Cardiac fibroblast (primary cell): Measurements from ENCODE around the gene TBL1X.

Experiments used
- DNase-seq, 2 donors: peaks; one replicate each; pipeline versions ENCODE4 v3.0.0 to v3.0.0-alpha.2; 2010; ENCODE audit warnings: low read depth in 2 of 2
- H3K4me3 ChIP-seq, 2 donors: replicated peaks in 1 of 2; 1 replicate in 1 of 2; 2 replicates in 1 of 2; pipeline ENCODE4 v1.5.1; 2011; ENCODE audit warnings: low read depth in 2 of 2, low read length in 2 of 2, mild to moderate bottlenecking in 2 of 2, moderate library complexity in 1 of 2
- TF ChIP-seq, protein P1 (sequence below): IDR thresholded peaks from one replicate; pipeline ENCODE4 v1.5.1; 2011; ENCODE audit warnings: low read depth, mild to moderate bottlenecking, low read length, inconsistent platforms

Gene TBL1X

DNA sequence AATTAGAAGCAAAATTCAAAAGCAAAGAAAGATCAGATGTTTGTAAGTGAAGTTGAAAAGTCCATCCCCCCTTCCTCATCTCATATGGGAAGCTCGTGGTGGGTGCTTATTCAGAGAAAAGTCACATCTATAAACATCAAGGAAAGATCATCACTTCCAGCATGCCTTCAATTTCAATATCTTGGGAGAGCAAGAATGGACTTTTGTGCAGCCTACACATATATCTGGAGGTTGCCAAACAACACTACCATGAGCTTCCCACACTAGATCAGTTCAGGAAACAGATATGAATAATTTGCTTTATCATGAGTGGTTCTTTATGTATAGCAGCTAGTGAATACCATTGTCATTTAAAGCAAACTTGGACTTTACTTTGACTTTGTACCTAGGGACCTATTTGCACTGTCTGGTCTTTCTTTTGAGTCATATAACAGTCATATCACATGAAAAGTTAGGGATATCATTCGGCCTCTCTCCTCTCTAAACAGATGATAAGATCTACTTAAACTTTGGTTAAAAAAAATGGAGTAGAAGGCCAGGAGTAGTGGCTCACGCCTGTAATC is 5.6 kb upstream of the TBL1X start:
- TF ChIP-seq, protein P1, sequence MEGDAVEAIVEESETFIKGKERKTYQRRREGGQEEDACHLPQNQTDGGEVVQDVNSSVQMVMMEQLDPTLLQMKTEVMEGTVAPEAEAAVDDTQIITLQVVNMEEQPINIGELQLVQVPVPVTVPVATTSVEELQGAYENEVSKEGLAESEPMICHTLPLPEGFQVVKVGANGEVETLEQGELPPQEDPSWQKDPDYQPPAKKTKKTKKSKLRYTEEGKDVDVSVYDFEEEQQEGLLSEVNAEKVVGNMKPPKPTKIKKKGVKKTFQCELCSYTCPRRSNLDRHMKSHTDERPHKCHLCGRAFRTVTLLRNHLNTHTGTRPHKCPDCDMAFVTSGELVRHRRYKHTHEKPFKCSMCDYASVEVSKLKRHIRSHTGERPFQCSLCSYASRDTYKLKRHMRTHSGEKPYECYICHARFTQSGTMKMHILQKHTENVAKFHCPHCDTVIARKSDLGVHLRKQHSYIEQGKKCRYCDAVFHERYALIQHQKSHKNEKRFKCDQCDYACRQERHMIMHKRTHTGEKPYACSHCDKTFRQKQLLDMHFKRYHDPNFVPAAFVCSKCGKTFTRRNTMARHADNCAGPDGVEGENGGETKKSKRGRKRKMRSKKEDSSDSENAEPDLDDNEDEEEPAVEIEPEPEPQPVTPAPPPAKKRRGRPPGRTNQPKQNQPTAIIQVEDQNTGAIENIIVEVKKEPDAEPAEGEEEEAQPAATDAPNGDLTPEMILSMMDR = no peak

DNA sequence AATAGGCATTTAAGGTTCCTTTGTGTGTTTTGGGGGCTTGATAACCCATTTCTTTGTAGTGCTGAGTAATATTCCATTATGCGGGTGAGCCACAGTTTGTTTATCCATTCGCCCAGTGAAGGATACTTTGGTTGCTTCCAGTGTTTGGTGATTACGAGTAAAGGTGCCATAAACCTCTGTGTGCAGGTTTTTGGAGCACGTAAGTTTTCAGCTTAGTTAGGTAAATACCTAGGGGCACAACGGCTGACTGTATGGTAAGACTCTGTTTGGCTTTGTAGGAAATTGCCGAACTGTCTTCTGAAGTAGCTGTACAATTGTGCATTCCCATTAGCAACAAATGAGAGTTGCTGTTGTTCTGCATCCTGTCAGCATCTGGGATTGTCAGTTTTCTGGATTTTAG is 3.8 kb upstream of the TBL1X start:
- DNase-seq = no peak
- TF ChIP-seq, protein P1 = no peak
- no peak overlapping the region for H3K4me3 ChIP-seq

More for the DNA sequence above, 5.6 kb upstream of the TBL1X start:
- no peak for DNase-seq
- no peak overlapping the region for H3K4me3 ChIP-seq

DNA sequence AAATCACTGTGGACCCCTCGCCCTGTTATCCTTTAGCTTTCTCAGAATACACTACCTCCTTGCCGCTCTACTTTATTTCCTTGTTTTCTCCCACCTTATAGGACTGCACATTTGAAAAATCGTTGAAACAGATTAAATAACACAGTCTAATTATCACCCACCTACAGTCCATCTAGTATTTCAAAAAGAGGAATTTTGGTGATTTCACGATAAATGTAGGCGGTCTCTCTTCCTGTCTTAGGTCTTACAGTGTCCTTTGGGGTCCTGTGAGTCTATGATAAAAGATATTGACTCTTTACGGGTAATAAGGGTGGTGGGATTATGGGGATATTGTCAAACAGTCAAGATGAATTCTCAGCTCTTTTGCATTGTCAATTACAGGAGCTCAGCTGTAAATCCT is 2.4 kb upstream of the TBL1X start:
- TF ChIP-seq, protein P1 = no peak
- DNase-seq = no peak
- H3K4me3 ChIP-seq = no peak overlapping the region

DNA sequence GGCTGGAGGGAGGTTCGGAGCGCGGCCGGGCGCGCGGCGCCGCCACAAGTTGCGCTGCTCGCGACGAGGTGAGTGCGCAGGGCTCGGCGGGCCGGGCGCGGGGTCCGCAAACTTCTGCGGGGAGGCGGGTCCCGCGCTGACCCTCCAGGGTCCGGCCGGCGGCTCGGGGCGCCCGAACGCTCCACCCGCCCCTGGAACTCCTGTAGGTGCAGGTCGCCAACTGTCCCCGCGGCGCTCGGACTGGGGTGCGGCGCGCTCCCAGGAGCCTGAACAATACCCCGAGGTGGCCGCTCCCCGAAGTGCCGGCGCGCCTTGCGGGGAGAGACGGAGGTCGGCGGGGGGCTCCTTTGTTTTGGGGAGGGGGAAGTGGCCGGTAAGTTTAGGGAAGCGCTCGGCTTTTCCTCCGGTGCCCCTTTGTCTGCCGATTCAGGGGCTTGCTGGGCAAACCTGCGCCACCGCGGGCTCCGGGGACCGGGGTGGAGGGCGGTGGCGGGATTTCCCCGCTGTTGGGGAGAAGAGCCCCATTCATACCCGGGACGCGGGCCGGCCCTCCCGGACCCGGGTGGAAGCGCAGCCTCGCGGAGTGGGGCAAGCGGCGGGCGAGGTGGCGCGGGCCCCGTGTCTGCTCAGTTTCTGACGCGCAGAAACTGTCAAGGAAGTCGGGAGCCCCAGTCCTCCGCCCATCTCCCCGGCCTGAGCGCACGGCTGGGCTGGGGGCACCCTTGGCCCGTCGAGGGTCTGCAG is 694 bp downstream of the TBL1X start:
- TF ChIP-seq, protein P1 = no peak
- H3K4me3 ChIP-seq = peak overlapping the region; percentile 60 to 66
- peak; percentile 6 to 11 for DNase-seq

DNA sequence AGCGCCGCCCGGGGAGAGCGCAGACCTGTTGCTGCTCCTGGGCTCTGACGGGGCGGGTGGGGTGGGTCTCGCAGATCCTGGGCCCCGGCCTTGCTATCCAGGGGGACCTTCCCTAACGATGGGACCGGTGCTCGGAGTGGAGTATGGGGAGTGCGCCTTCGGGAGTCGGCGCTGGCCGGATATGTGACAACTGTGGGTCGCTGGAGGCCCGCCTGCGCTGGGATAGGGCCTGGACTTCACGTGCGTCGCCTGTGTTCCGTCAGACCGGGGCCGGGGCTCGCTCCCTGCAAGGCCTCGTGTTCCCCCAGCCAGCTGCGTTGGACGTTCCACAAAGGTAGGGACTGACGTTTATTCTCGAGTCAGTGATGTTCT is 1.3 kb downstream of the TBL1X start:
- peak; percentile 25 to 27 for DNase-seq
- TF ChIP-seq, protein P1 = no peak
- peak overlapping the region; percentile 60 to 66 for H3K4me3 ChIP-seq

DNA sequence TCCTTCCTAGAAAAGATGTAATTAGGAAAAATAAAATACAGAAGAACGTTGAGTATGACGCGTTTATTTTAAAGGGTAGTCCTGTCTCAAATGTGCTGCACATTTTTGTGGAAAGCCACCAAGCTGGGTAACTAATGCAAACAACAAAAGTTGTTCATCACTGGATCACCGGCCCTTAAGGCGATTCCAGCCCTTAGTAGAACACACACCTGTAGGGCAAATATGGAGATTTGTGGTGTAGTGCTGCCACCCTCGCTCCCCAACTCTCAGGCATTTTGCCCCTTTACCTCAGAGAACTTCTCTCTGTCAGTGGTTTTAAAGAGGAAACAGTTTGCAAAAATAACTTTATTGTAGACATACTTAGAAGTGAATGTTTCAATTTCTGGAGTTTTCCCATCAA is 1.9 kb downstream of the TBL1X start:
- peak overlapping the region in 1 of 2 donors; percentile 60 for H3K4me3 ChIP-seq
- TF ChIP-seq, protein P1 = no peak
- no peak for DNase-seq

DNA sequence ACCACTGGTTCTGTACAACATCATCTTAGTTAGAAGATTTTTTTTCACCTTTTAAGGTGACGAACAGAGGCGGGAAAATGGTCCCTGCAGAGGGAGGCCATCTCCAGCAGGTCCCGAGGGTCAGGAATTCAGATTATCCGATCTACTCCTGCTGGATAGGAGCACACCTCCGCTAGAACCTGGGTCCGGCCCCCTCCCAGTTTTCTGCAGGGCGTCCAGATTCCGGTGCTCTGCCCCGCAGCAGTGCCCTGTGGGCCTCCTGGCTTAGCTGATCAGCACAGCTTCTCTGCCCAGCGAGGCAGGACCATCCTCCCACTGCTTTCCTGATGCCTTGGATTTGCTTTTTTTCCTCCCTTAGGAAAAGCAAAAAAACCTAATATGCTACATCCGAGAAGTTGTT is 2.3 kb downstream of the TBL1X start:
- H3K4me3 ChIP-seq = no peak overlapping the region
- DNase-seq = no peak
- TF ChIP-seq, protein P1 = no peak
